HUES6 (cell line): ENCODE data around the gene RPTOR.

Experiments
- H3K27ac ChIP-seq: 2 replicates; pipeline ENCODE4 v1.7.0; 2013; ENCODE audit warnings: low read depth, mild to moderate bottlenecking, low read length, inconsistent platforms
- H3K27me3 ChIP-seq: 2 replicates; pipeline ENCODE4 v1.6.1; 2013; ENCODE audit warnings: low read length; ENCODE audit not compliant: control insufficient read depth, insufficient read depth
- H3K36me3 ChIP-seq: 2 replicates; pipeline ENCODE4 v1.6.1; 2013; ENCODE audit warnings: low read length; ENCODE audit not compliant: control insufficient read depth, insufficient read depth
- H3K4me1 ChIP-seq: 2 replicates; pipeline ENCODE4 v1.6.1; 2013; ENCODE audit warnings: low read length; ENCODE audit not compliant: control insufficient read depth, insufficient read depth
- H3K4me3 ChIP-seq: 2 replicates; pipeline ENCODE4 v1.5.1; 2013; ENCODE audit warnings: low read depth, low read length
- H3K9ac ChIP-seq: one replicate; pipeline ENCODE4 v1.6.1; 2013; ENCODE audit warnings: mild to moderate bottlenecking, low read length
- H3K9me3 ChIP-seq: 2 replicates; pipeline ENCODE4 v1.6.1; 2013; ENCODE audit warnings: low read depth, low read length; ENCODE audit not compliant: control insufficient read depth, insufficient read depth

RPTOR gene

DNA sequence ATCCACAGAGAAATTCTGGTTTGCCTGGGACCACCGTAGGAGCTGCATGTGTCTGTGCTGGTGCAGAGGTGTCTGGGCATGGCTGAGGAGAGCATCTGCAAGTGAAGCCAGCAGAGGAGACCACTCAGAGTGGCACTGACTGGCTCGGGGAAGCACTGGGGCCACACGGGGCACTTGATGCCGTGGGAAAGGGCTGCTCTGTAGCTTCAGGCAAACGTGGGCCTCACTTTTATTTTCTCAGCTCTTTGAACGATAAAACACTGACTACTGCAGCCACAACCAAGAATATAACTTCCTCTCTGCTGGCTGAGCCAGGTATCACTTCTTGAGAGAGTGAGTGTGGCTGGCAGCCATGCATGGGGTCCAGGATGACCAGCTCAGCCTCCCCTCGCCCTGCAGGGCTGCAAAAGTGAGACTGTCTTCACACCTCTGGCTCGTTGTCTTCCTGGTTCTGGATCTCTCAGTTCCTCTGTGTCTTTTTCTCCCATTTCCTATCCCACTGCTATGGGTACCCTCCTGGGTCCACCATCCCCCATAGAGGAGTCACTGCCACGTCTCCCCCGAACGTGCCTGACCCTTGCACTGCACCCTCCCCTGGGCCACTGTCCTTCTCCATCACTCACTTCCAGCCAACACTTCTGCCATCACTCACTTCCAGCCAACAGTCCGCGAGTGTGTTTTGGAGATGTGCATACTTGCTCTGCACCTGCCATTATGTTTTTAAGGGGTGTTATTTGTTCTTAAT lies 245.6 kb downstream of the RPTOR start:
- no peaks in the 10 kb centered on the region for H3K4me1 ChIP-seq
- H3K27ac ChIP-seq: no peak overlapping the region
- H3K9ac ChIP-seq: no peak overlapping the region
- no peaks in the 10 kb centered on the region for H3K27me3 ChIP-seq
- no peak overlapping the region for H3K4me3 ChIP-seq
- H3K36me3 ChIP-seq: no peaks in the 10 kb centered on the region
- H3K9me3 ChIP-seq: no peaks in the 10 kb centered on the region

- Histone ChIP-seq H3K27me3 (no peaks in the 10 kb centered on the region), H3K36me3 (peaks cover 3% of the 10 kb centered on the region; the same call in 1 of the 2 replicates), H3K4me3 (no peak overlapping the region), H3K9me3 (no peaks in the 10 kb centered on the region), H3K27ac (no peak overlapping the region), H3K4me1 (no peaks in the 10 kb centered on the region), H3K9ac (no peak overlapping the region)
These were observed 246.5 kb downstream of the RPTOR start for GRCh38 chr17:80790981-80791742.

DNA sequence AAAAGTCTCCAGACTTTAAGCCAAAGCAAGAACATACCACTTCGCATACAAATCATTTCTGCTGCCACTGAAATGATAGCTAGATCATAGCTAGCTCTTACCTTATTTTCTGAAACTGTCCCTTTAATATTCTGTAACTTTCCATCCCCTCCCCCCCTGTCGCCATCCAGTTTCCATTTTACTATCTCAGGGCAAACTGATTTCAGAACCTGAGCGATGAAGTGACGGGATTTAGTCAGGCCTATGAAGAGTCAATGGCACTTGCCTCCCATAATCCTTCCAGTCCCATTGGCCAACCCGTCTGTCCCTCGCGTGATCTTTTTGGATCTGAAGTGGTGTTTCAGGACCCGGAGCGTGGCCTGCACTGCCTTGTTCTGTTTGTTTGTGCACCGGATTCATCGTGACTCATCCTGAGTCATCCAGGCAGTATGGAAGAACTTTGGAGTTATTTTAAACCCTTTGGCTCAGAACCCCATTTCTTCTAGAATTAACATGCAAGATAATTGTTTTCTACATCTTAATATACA lies 247.2 kb downstream of the RPTOR start:
- Histone ChIP-seq H3K27ac (no peak overlapping the region), H3K9ac (no peak overlapping the region), H3K27me3 (no peaks in the 10 kb centered on the region), H3K4me1 (no peaks in the 10 kb centered on the region), H3K4me3 (no peak overlapping the region), H3K36me3 (peaks cover 3% of the 10 kb centered on the region; the same call in 1 of the 2 replicates), H3K9me3 (no peaks in the 10 kb centered on the region)

DNA sequence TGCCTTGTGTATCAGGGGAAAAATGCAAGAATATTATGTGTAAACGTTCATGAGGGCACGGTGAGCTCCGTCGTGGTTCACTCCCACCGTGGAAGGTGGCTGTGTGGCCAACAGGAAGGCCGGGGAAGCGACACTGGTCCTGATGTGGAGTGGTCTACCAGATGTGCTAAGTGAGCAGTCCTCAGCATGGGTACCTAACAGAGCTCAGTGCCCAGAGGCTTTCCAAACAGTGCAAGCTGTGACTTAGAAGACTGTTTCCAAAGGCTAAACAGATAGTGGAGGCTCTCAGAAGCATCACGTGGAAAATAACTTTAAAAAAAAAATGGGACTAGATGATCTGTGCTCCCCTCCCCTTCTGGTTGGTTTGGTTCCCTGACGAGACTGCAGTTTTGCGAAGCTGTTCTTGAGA lies 247.7 kb downstream of the RPTOR start:
- Histone ChIP-seq H3K27me3 (no peaks in the 10 kb centered on the region), H3K9ac (no peak overlapping the region), H3K27ac (no peak overlapping the region), H3K9me3 (no peaks in the 10 kb centered on the region), H3K4me1 (no peaks in the 10 kb centered on the region), H3K36me3 (peaks cover 3% of the 10 kb centered on the region; the same call in 1 of the 2 replicates), H3K4me3 (no peak overlapping the region)

- Histone ChIP-seq H3K9ac (no peak overlapping the region), H3K4me3 (no peak overlapping the region), H3K9me3 (no peaks in the 10 kb centered on the region), H3K4me1 (no peaks in the 10 kb centered on the region; the same call in 1 of the 2 replicates), H3K36me3 (peaks cover 3% of the 10 kb centered on the region; the same call in 1 of the 2 replicates), H3K27ac (no peak overlapping the region), H3K27me3 (no peaks in the 10 kb centered on the region)
These were observed 248.8 kb downstream of the RPTOR start for GRCh38 chr17:80793421-80793820.

GRCh38 chr17:80793851-80794267 lies 249.2 kb downstream of the RPTOR start:
- peaks cover 3% of the 10 kb centered on the region; the same call in 1 of the 2 replicates for H3K36me3 ChIP-seq
- H3K27ac ChIP-seq: no peak overlapping the region

DNA sequence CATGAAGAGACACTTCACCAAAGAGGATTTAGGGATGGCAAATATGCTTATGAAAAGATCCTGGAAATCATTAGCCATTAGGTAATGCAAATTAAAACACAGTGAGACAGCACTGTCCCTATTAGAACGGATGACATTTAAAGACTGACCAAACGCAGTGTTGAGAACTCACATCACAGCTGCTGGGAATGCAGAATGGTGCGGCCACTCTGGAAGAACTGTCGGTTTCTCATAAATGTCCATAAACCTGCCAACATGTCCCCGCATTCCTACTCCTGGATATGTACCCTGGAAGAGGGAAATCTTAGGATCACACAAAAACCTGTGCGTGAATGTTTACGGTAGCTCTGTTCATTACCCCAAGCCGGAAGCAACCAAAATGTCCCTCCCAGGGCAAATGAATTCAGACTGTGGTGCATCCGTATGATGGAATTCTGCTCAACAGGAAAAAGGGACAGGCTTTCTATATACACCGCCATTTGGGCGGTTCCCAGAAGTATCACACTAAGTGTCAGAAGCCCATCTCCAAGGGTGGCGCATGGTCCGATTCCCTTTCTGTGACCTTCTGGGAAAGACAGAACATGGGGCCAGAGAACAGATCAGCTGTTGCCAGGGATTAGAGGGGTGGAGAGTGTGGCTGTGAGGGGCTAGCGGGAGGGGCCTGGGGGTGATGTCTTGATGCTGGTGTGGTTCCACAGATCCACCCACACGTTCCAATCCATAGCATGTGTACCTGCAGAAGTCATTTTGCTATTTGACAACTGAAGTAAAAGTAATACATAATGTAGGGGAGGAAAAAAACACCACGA lies 249.8 kb downstream of the RPTOR start:
- H3K27ac ChIP-seq: no peak overlapping the region
- peaks cover 3% of the 10 kb centered on the region; the same call in 1 of the 2 replicates for H3K36me3 ChIP-seq
- no peaks in the 10 kb centered on the region for H3K27me3 ChIP-seq
- H3K4me1 ChIP-seq: no peaks in the 10 kb centered on the region; the same call in 1 of the 2 replicates
- H3K9me3 ChIP-seq: no peaks in the 10 kb centered on the region
- H3K9ac ChIP-seq: no peak overlapping the region
- no peak overlapping the region for H3K4me3 ChIP-seq

More at GRCh38 chr17:80793851-80794267, 249.2 kb downstream of the RPTOR start:
- no peaks in the 10 kb centered on the region; the same call in 1 of the 2 replicates for H3K4me1 ChIP-seq
- no peaks in the 10 kb centered on the region for H3K27me3 ChIP-seq
- H3K9me3 ChIP-seq: no peaks in the 10 kb centered on the region
- no peak overlapping the region for H3K4me3 ChIP-seq
- no peak overlapping the region for H3K9ac ChIP-seq

GRCh38 chr17:80795090-80795580 lies 250.5 kb downstream of the RPTOR start:
- Histone ChIP-seq H3K4me3 (no peak overlapping the region), H3K9ac (no peak overlapping the region), H3K27ac (no peak overlapping the region), H3K9me3 (no peaks in the 10 kb centered on the region), H3K36me3 (peaks cover 3% of the 10 kb centered on the region; the same call in 1 of the 2 replicates), H3K4me1 (no peaks in the 10 kb centered on the region; the same call in 1 of the 2 replicates), H3K27me3 (no peaks in the 10 kb centered on the region)

DNA sequence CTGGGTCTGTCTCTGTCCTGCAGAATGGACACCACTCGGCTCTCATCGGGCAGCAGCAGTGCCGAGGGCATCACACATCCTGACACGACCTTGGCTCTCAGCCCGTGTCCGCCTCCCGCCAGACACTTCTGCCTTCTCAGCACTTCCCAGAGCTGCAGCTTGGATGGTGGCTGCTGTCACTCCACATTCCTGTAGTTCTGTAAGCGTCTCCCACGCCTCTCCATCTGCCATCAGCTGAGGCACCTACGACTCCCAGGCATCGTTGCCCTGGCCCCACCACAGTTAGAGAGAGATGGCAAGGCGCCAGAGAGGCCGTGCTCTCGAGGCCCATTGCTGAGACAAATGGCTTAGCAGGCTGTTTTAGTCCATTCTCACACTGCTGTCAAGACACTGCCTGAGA lies 251.1 kb downstream of the RPTOR start:
- Histone ChIP-seq H3K9ac (no peak overlapping the region), H3K9me3 (no peaks in the 10 kb centered on the region), H3K27me3 (no peaks in the 10 kb centered on the region), H3K4me1 (no peaks in the 10 kb centered on the region; the same call in 1 of the 2 replicates), H3K4me3 (no peak overlapping the region), H3K27ac (no peak overlapping the region), H3K36me3 (peaks cover 3% of the 10 kb centered on the region; the same call in 1 of the 2 replicates)

DNA sequence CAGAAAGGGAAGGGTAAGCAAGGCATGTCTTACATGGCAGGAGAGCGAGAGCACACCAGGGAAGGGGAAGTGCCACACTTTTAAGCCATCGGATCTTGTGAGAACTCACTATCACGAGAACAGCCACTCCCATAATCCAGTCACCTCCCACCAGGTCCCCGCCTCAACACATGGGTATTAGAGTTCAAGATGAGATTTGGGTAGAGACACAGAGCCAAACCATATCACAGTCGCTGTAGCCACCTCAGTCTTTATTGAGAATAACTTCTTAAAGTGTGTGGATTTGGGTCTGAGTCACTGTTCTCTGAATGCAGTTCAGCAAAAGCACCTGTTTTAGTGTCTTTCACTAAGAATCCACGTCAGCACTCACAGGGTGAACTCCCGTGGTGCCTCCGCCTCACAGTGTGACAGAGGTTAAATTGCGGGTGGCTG lies 251.8 kb downstream of the RPTOR start:
- H3K27me3 ChIP-seq: no peaks in the 10 kb centered on the region
- no peak overlapping the region for H3K27ac ChIP-seq
- H3K36me3 ChIP-seq: peaks cover 3% of the 10 kb centered on the region; the same call in 1 of the 2 replicates

More for the DNA sequence above, 251.8 kb downstream of the RPTOR start:
- Histone ChIP-seq H3K4me3 (no peak overlapping the region), H3K9ac (no peak overlapping the region), H3K4me1 (no peaks in the 10 kb centered on the region; the same call in 1 of the 2 replicates), H3K9me3 (no peaks in the 10 kb centered on the region)
